NCI-H2029 treated with DMSO at 0.1 percent for 48 hours (cell line): Measurements from ENCODE around the gene ASPHD2.
"Not testable (repeated sequence)": the region's sequence is repeated elsewhere in the genome, so short reads cannot be mapped to it uniquely, and the experiment has no call there.

Experiments
- DNase-seq: peaks from one replicate; lab custom pipeline; 2025; lab: John Stamatoyannopoulos, UW

ASPHD2 gene

GRCh38 chr22:26428515-26429457, at the start of gene ASPHD2:
Gene ASPHD2 (plus strand): TSS chr22:26429260. CDS start chr22:26433616, 4,356 bp downstream.
- no peak for DNase-seq

GRCh38 chr22:26380072-26380830, 48.8 kb upstream of the ASPHD2 start:
- DNase-seq: no peak

- no peak for DNase-seq
Observed at GRCh38 chr22:26382782-26383181, 46.3 kb upstream of the ASPHD2 start.

- DNase-seq: no peak
Observed at GRCh38 chr22:26383968-26384556, 45.0 kb upstream of the ASPHD2 start.

- no peak for DNase-seq
Observed at GRCh38 chr22:26385164-26385563, 43.9 kb upstream of the ASPHD2 start.

- DNase-seq: no peak
Observed at GRCh38 chr22:26389125-26389524, 39.9 kb upstream of the ASPHD2 start.

GRCh38 chr22:26391091-26391490, 38.0 kb upstream of the ASPHD2 start:
- DNase-seq: no peak

- no peak for DNase-seq
Observed at GRCh38 chr22:26391623-26392022, 37.4 kb upstream of the ASPHD2 start.

GRCh38 chr22:26393929-26394328, 35.1 kb upstream of the ASPHD2 start:
- DNase-seq: no peak

- DNase-seq: peak; percentile 38
Observed at GRCh38 chr22:26394777-26395176, 34.3 kb upstream of the ASPHD2 start.

- DNase-seq: no peak
Observed at GRCh38 chr22:26395926-26396325, 33.1 kb upstream of the ASPHD2 start.

- DNase-seq: peak; percentile 10
Observed at GRCh38 chr22:26398741-26399153, 30.3 kb upstream of the ASPHD2 start.

GRCh38 chr22:26399289-26399688, 29.8 kb upstream of the ASPHD2 start:
- DNase-seq: no peak

- no peak for DNase-seq
Observed at GRCh38 chr22:26401726-26402125, 27.3 kb upstream of the ASPHD2 start.

GRCh38 chr22:26404851-26405421, 24.1 kb upstream of the ASPHD2 start:
- no peak for DNase-seq

GRCh38 chr22:26406118-26406517, 22.9 kb upstream of the ASPHD2 start:
- peak; percentile 90 for DNase-seq

- not testable (repeated sequence) for DNase-seq
Observed at GRCh38 chr22:26408562-26409220, 20.4 kb upstream of the ASPHD2 start.

GRCh38 chr22:26409719-26410335, 19.2 kb upstream of the ASPHD2 start:
- DNase-seq: no peak

GRCh38 chr22:26410386-26410785, 18.7 kb upstream of the ASPHD2 start:
- no peak for DNase-seq

GRCh38 chr22:26414347-26414746, 14.7 kb upstream of the ASPHD2 start:
- no peak for DNase-seq

- no peak for DNase-seq
Observed at GRCh38 chr22:26416256-26416655, 12.8 kb upstream of the ASPHD2 start.
